Measurements from ENCODE around the gene PARD3. TPM values are rescaled to one million over a fixed set of nuclear protein-coding genes. Genes with fewer than 3 reads are reported as not detected.

The PARD3 gene
- total RNA-seq, 1 experiment from 2014 or later = 46.3 TPM

- ChIA-PET CTCF (no interaction called here), RAD21 (ENCODE audit: low non-redundant PET in 1 of 2, low total read pairs in 2 of 2, uncharacterized antibody in 2 of 2, unreplicated experiment in 2 of 2) (no interaction called here), POLR2A (no interaction called here)
- BruUV-seq (replicated peaks) = no TSS peak
- ATAC-seq (no peak), DNase-seq (ENCODE audit: low read depth, low spot score) (no peak)
- Histone ChIP-seq H4K20me1 (ENCODE audit: insufficient read depth) (peaks cover 10% of the 10 kb centered on the region; the same call in 1 of the 2 replicates), H3K27ac (ENCODE audit: low read depth, low read length) (no peak overlapping the region), H3K79me2 (ENCODE audit: insufficient read depth, low read length) (peaks cover 83% of the 10 kb centered on the region), H3K9me2 (ENCODE audit: insufficient read depth) (no peaks in the 10 kb centered on the region), H3K4me1 (ENCODE audit: control insufficient read depth in 1 of 2, insufficient read depth in 2 of 2, low read length in 2 of 2) (peaks cover under 1 to 3% of the 10 kb centered on the region in 2 experiments; a peak in 1 of 4 replicates), H2AFZ (ENCODE audit: low read depth, low read length, poor library complexity, severe bottlenecking) (no peak overlapping the region), H3K27me3 (ENCODE audit: insufficient read depth, low read length) (no peaks in the 10 kb centered on the region), H3K4me2 (ENCODE audit: low read length) (no peak overlapping the region), H3K4me3 (replicated peaks in 1 of 2; ENCODE audit: low read depth in 1 of 2, low read length in 2 of 2) (no peak overlapping the region), H3K9ac (ENCODE audit: low read length) (no peak overlapping the region), H3K9me3 (ENCODE audit: control insufficient read depth in 1 of 2, insufficient read depth in 1 of 2, low read depth in 1 of 2, low read length in 2 of 2) (no peaks in the 10 kb centered on the region), H3K36me3 (ENCODE audit: control insufficient read depth in 1 of 2, insufficient read depth in 2 of 2, low read length in 2 of 2) (no peaks in the 10 kb centered on the region)
- intact Hi-C loops (cut with micrococcal nuclease) = no loop called here
- TF ChIP-seq SRF (IDR thresholded peaks at IDR 0.05; ENCODE audit: low read depth) = no peak
- no peak for TF ChIP-seq EZH2 (IDR thresholded peaks at IDR 0.05)
- TF ChIP-seq ZFX (IDR thresholded peaks at IDR 0.05) = no peak
- no peak for TF ChIP-seq EGR1 (IDR thresholded peaks at IDR 0.05; ENCODE audit: low read depth)
- TF ChIP-seq POLR2A (IDR thresholded peaks at IDR 0.05; ENCODE audit: borderline replicate concordance, extremely low read depth, insufficient read depth, insufficient read length) = no peak
- TF ChIP-seq FOSL1 (IDR thresholded peaks at IDR 0.05; ENCODE audit: low read depth) = no peak
- no peak for TF ChIP-seq REST (IDR thresholded peaks at IDR 0.05; ENCODE audit: low read depth)
- TF ChIP-seq YY1 (IDR thresholded peaks at IDR 0.05; ENCODE audit: extremely low read depth, insufficient replicate concordance, low read depth, low read length) = no peak
- TF ChIP-seq SIN3A (IDR thresholded peaks at IDR 0.05; ENCODE audit: low read depth) = no peak
- no peak for TF ChIP-seq MAX (IDR thresholded peaks at IDR 0.05)
- TF ChIP-seq ELF1 (IDR thresholded peaks at IDR 0.05; ENCODE audit: borderline replicate concordance, low read depth) = no peak
- TF ChIP-seq CEBPB (IDR thresholded peaks at IDR 0.05; ENCODE audit: low read depth) = no peak
- TF ChIP-seq JUND (IDR thresholded peaks at IDR 0.05) = no peak
- TF ChIP-seq ZBTB33 (IDR thresholded peaks at IDR 0.05; ENCODE audit: extremely low read depth, insufficient replicate concordance, low read length) = no peak
- TF ChIP-seq TCF7L2 (IDR thresholded peaks at IDR 0.05; ENCODE audit: borderline replicate concordance, extremely low read depth, insufficient read depth, insufficient read length) = no peak
- TF ChIP-seq ZNF274 (IDR thresholded peaks at IDR 0.05; ENCODE audit: low read depth, low read length) = no peak
- TF ChIP-seq EZH2phosphoT487 (IDR thresholded peaks at IDR 0.05; ENCODE audit: borderline replicate concordance) = no peak
These were observed 19.8 kb downstream of the PARD3 start for GRCh38 chr10:34795334-34795733.

Measured in HCT116 (cell line).